ENCODE measurements around the gene KIAA1217.
"Not testable (repeated sequence)": the region's sequence is repeated elsewhere in the genome, so short reads cannot be mapped to it uniquely, and the experiment has no call there.

Gene KIAA1217

DNA sequence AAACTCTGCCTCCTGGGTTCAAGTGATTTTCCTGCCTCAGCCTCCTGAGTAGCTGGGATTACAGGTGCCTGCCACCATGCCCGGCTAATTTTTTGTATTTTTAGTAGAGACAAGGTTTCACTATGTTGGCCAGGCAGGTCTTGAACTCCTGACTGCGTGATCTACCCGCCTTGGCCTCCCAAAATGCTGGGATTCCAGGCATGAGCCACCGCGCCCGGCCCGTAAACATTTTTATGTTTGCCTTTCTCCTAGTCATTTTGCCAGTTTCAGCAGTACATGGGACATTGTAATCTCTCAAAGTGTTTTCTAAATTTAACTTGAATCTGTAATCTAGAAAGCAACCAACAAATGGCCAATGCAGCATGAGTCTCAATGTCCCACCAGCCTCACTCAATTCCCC is 128.8 kb downstream of the KIAA1217 start:
- DNase-seq (ENCODE audit: extremely low read depth in 1 of 2, low read depth in 1 of 2) = not testable (repeated sequence)

DNA sequence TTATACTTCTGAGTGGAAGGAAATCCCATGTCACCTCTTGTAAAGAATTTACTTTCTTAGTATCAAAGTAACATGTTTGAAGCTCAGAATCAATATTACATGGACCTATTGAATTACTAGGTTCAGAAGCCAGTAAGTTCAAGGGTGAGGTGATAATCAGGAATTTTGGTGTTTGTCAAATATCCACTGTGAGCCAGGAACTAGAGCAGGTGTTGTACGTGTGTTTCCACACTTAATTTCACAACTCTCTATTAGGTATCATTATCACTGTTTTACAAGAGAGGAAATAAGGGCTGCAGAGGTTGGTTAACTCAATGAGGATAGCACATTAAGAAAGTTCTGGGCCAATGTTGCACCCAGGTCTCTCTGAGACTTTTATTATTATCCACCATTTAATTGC is 130.4 kb downstream of the KIAA1217 start:
- no peak for DNase-seq (ENCODE audit: extremely low read depth in 1 of 2, low read depth in 1 of 2)

- no peak for DNase-seq (ENCODE audit: extremely low read depth in 1 of 2, low read depth in 1 of 2)
These were observed 131.5 kb downstream of the KIAA1217 start for GRCh38 chr10:24340446-24340845.

DNA sequence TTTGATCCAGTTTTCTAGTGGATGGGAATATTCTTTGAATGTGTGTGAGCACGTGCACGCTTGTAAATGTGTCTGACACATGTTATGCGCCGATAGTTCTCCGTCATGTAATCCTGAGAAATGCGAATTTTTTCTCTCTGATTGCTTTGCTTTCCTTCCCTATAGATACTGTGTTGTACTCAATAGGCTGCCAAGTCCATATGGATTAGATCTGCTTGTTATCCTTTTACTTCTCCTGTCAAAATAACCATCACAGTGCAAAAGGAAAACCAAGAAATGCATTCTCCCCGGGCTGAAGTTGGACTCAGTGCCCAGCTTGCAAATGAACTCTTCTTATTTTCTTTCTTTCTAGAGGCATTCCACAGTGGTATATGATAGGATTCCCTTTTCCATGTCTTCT is 131.9 kb downstream of the KIAA1217 start:
- DNase-seq (ENCODE audit: extremely low read depth in 1 of 2, low read depth in 1 of 2) = no peak

DNA sequence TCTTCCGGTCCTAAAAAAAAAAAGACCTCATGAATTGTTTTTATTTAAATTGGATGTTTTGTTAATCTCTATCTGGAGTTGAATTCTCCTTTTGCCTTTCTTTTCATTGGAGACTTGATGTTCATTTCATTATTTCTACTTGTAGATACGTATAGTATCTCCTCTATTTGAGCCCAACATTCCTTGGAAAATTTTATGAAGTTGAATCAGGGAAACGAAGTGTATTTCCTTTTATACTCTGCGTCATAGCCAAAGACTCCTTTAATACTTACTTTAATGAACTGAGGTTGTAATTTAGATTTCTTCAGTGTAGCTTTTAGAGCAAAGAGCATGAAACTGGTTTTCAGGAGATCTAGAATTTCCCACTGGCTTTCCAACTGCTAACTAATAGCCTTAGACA is 132.4 kb downstream of the KIAA1217 start:
- DNase-seq (ENCODE audit: extremely low read depth in 1 of 2, low read depth in 1 of 2) = no peak

GRCh38 chr10:24341897-24342296 is 133.0 kb downstream of the KIAA1217 start:
- DNase-seq (ENCODE audit: extremely low read depth in 1 of 2, low read depth in 1 of 2) = no peak

DNA sequence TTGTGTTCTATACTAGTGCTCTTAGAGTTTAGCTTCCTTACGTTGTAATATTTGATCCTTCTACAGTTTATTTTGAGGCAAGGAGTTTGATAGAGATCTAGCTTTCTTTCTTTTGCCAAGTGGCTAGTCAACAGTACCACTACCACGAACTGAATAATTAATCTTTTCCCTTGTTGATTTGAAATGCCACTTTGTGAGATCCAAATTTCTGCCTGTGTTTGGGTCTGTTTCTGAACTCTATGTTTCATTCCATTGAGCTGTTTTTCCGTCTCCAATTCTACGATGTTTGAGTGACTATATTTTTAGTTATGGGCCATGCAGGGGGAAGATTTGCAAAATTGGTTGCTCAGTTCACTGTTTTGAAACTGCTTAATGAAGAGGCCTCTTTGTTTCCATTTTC is 134.7 kb downstream of the KIAA1217 start:
- no peak for DNase-seq (ENCODE audit: extremely low read depth in 1 of 2, low read depth in 1 of 2)

- DNase-seq (ENCODE audit: extremely low read depth in 1 of 2, low read depth in 1 of 2) = no peak
These were observed 135.3 kb downstream of the KIAA1217 start for GRCh38 chr10:24344279-24344678.

DNA sequence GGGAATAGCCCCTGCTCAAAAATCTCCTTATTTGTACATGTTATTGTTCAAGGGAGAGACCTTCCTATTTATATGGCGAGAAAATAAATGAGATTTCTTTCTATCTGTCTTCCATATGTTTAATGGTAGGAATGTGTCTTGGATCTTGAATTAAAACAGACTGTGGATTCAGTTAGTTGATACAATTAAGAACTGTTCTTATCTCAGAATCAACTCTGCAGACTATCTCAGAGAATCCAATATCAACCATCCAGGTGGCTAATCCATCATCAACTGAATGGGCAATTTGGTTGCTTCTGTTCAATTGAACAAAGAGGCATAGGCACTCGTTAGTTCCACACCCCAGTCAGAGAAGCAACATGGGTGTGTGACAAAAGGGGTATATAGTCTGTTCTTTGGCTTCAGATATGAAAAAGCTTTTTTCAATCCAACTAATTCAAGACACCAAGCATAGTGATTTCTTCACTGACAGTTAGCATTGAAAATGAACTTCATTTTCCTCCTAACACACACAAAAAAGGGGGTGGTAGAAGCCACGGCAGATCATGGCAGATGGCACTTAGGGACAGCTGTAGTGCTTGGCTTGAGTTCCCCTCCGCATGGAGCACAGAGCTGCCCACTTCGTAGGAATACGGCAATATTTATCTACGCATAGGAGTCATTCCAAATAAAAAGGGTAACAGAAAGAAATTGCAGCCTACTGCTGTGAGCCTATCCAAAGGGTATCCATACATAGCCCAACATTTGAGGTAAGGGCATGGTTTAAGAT is 135.9 kb downstream of the KIAA1217 start:
- DNase-seq (ENCODE audit: extremely low read depth in 1 of 2, low read depth in 1 of 2) = no peak

DNA sequence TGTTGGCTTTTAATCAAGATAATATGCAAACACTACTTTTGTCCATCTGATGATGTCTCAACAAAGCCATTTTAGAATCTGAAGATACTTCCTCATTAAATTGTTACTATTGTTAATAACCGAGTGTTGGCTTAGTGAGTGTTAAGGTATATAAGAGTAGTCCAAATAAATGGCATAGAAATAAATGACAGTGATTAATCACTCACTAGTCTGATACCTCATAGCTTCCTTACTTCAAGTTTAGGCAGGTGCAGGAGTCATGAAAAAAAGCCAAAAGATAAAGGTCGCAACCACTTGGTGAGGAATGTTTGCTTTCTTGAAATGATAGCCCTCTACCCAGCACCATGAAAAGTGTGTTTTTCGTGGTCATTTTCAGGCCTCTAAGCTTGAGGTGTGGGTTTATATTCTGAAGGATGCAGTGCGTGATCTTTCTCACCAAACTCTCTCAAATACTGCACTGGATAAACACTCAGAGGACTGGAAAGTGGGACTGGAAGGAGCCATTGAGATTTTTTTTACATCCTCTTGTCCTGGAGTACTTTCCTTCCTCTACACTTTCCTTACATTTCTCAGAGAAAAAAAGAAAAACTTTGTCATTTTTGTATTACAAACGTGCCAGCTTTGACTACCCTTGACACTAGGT is 138.1 kb downstream of the KIAA1217 start:
- no peak for DNase-seq (ENCODE audit: extremely low read depth in 1 of 2, low read depth in 1 of 2)

GRCh38 chr10:24349379-24350001 is 140.6 kb downstream of the KIAA1217 start:
- DNase-seq (ENCODE audit: extremely low read depth in 1 of 2, low read depth in 1 of 2) = no peak

GRCh38 chr10:24350070-24350921 is 141.4 kb downstream of the KIAA1217 start:
- DNase-seq (ENCODE audit: extremely low read depth in 1 of 2, low read depth in 1 of 2) = no peak

GRCh38 chr10:24350922-24351225 is 141.9 kb downstream of the KIAA1217 start:
- DNase-seq (ENCODE audit: extremely low read depth in 1 of 2, low read depth in 1 of 2) = not testable (repeated sequence)

GRCh38 chr10:24351961-24352360 is 143.0 kb downstream of the KIAA1217 start:
- DNase-seq (ENCODE audit: extremely low read depth in 1 of 2, low read depth in 1 of 2) = no peak

GRCh38 chr10:24352399-24352798 is 143.5 kb downstream of the KIAA1217 start:
- DNase-seq (ENCODE audit: extremely low read depth in 1 of 2, low read depth in 1 of 2) = no peak

DNA sequence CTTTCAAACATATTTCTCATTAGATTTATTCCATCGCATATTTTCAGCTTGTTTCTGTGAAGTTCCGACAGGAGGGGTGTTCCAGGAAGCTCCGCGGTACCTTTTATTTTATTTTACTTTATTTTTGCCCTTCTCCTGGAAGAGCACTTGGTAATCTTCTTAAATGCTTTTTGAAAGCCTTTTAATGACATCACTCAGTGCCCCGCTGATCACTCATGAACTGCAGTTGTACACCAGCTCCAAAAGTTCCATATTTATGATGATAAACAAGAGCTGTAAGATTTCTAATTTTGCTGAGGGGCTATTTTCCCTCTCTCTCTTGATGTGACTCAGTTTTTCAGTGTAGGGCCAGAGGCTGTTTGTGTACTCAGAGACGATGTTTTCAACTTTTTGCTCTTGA is 144.4 kb downstream of the KIAA1217 start:
- DNase-seq (ENCODE audit: extremely low read depth in 1 of 2, low read depth in 1 of 2) = no peak

DNA sequence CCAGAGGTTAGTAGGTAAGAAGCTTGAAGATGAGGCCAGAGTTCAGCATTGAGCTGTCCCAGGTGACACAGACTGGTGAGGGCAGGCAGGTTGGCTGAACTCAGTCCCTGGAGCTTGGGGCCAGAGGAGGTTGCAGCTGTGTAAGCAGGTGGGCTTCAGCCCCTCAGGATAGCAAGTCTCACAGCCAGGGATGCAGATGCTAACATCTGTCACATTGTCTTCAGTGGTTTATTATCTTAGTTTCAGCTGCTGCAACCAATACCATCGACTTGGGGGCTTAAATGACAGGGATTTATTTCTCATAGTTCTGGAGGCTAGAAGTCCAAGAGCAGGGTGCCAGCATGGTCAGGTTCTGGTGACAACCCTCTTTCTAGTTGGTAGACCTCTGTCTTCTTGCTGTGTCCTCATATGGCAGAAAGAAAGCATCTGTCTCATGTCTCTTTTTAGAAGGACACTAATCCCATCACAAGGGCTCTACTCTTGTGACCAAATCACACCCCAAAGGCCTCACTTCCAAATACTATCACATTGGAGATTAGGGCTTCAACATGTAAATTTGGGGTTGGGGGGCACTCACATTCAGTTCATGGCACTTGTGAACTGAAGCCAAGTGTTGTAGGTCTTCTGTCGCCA is 146.2 kb downstream of the KIAA1217 start:
- no peak for DNase-seq (ENCODE audit: extremely low read depth in 1 of 2, low read depth in 1 of 2)

GRCh38 chr10:24357344-24358004 is 148.5 kb downstream of the KIAA1217 start:
- DNase-seq (ENCODE audit: extremely low read depth in 1 of 2, low read depth in 1 of 2) = no peak

- no peak for DNase-seq (ENCODE audit: extremely low read depth in 1 of 2, low read depth in 1 of 2)
These were observed 149.1 kb downstream of the KIAA1217 start for GRCh38 chr10:24358022-24358421.
